Natural killer cell (primary cell): ENCODE measurements around the gene CNR1. TPM values are rescaled to one million over a fixed set of nuclear protein-coding genes. Genes with fewer than 3 reads are reported as not detected.

Source experiments
- ATAC-seq, 3 donors: fragments of 150-1000 bp in 2 of 3; fragments of 200-7000 bp in 1 of 3; cut with Tn5 transposase; 1 replicate in 1 of 3; 2 replicates in 2 of 3; pipeline ENCODE4 v1.10.0; 2021; ENCODE audit warnings: mild to moderate bottlenecking in 2 of 3, moderate library complexity in 2 of 3
- DNase-seq, 2 donors: peaks; one replicate each; pipeline versions ENCODE4 v3.0.0 to v3.0.0-alpha.2; 2013 to 2021; ENCODE audit warnings: mixed read lengths in 1 of 2
- H3K27ac ChIP-seq: one replicate; pipeline ENCODE4 v1.5.1; 2013; ENCODE audit warnings: mild to moderate bottlenecking, low read length
- H3K27me3 ChIP-seq: one replicate; pipeline ENCODE4 v1.6.1; 2013; ENCODE audit warnings: low read length; ENCODE audit not compliant: control insufficient read depth, insufficient read depth
- H3K36me3 ChIP-seq: one replicate; pipeline ENCODE4 v1.6.1; 2013; ENCODE audit warnings: low read length; ENCODE audit not compliant: control insufficient read depth, insufficient read depth
- H3K4me1 ChIP-seq: one replicate; pipeline ENCODE4 v1.6.1; 2013; ENCODE audit warnings: low read length; ENCODE audit not compliant: control insufficient read depth, insufficient read depth
- H3K4me3 ChIP-seq: one replicate; pipeline ENCODE4 v1.5.1; 2013; ENCODE audit warnings: low read length
- H3K9me3 ChIP-seq: one replicate; pipeline ENCODE4 v1.6.1; 2013; ENCODE audit warnings: low read length; ENCODE audit not compliant: control insufficient read depth, insufficient read depth
- H3K27ac Mint-ChIP-seq, 2 donors: one replicate each; pipeline ENCODE4 v1.8.0; 2022; ENCODE audit warnings: mild to moderate bottlenecking in 2 of 2, mixed read lengths in 2 of 2, moderate library complexity in 1 of 2
- H3K27me3 Mint-ChIP-seq, 2 donors: one replicate each; pipeline ENCODE4 v1.8.0; 2022; ENCODE audit warnings: low read depth in 2 of 2, mixed read lengths in 2 of 2
- H3K36me3 Mint-ChIP-seq: one replicate; pipeline ENCODE4 v1.8.0; 2022; ENCODE audit warnings: mixed read lengths
- H3K4me1 Mint-ChIP-seq, 2 donors: one replicate each; pipeline ENCODE4 v1.8.0; 2022; ENCODE audit warnings: mixed read lengths in 2 of 2
- H3K4me3 Mint-ChIP-seq: one replicate; pipeline ENCODE4 v1.8.0; 2022; ENCODE audit warnings: mild to moderate bottlenecking, moderate library complexity, mixed read lengths
- H3K9me3 Mint-ChIP-seq, 2 donors: one replicate each; pipeline ENCODE4 v1.8.0; 2022; ENCODE audit warnings: mixed read lengths in 2 of 2
- CTCF ChIP-seq: fragments of 200-600 bp; IDR thresholded peaks from one replicate; pipeline ENCODE4 v1.8.0; 2022; ENCODE audit warnings: antibody characterized with exemption
- WGBS: methylation state at CpG from one replicate; pipeline ENCODE4 v1.1.7; 2013; ENCODE audit warnings: missing lambda C conversion rate; ENCODE audit not compliant: insufficient coverage; 5-methylcytosine and 5-hydroxymethylcytosine counted together
- intact Hi-C: fragments of 100-400 bp; cut with micrococcal nuclease; formaldehyde crosslinking; loops from one replicate; pipeline ENCODE4 v1.14.2; 2022
- total RNA-seq, 4 donors: library from RNA; stranded (reverse); fragments of 120-200 nt in 1 of 4; gene quantifications; one replicate each; pipeline versions ENCODE4 v1.2.3 to v1.2.4, GENCODE V29; 2013 to 2022

Gene CNR1
- total RNA-seq, 3 donors from 2014 or later (not counting 1 experiment from before 2014, with no cell fraction given): not detected

GRCh38 chr6:88174906-88175305 is 8.8 kb upstream of the CNR1 start:
- no peak overlapping the region for H3K27ac ChIP-seq
- Mint-ChIP-seq H3K27me3 (peaks cover 7 to 15% of the 10 kb centered on the region in 2 donors), H3K4me1 (no peaks in the 10 kb centered on the region), H3K27ac (no peak overlapping the region), H3K9me3 (peaks cover 0 to 2% of the 10 kb centered on the region in 2 donors), H3K4me3 (no peak overlapping the region), H3K36me3 (no peaks in the 10 kb centered on the region)
- DNase-seq (no peak), ATAC-seq (no peak)
- TF ChIP-seq CTCF: no peak
- H3K4me3 ChIP-seq: no peak overlapping the region
- WGBS: 87% methylated on average over 3 of the region's 4 CpGs
- no peaks in the 10 kb centered on the region for H3K36me3 ChIP-seq
- no peaks in the 10 kb centered on the region for H3K9me3 ChIP-seq
- no peaks in the 10 kb centered on the region for H3K27me3 ChIP-seq
- intact Hi-C loops: no loop called here
- H3K4me1 ChIP-seq: no peaks in the 10 kb centered on the region

GRCh38 chr6:88171312-88171711 is 5.2 kb upstream of the CNR1 start:
- no peak for ATAC-seq
- no peak overlapping the region for H3K27ac Mint-ChIP-seq
- TF ChIP-seq CTCF: no peak
- WGBS: 92% methylated on average over 2 of the region's 2 CpGs
- H3K4me1 Mint-ChIP-seq: peaks cover 4 to 6% of the 10 kb centered on the region in 2 donors
- no peak overlapping the region for H3K4me3 Mint-ChIP-seq
- Histone ChIP-seq H3K27me3 (peaks cover 12% of the 10 kb centered on the region), H3K9me3 (no peaks in the 10 kb centered on the region), H3K27ac (no peak overlapping the region), H3K4me1 (peaks cover 3% of the 10 kb centered on the region), H3K4me3 (no peak overlapping the region), H3K36me3 (no peaks in the 10 kb centered on the region)
- H3K27me3 Mint-ChIP-seq: peaks cover 30 to 31% of the 10 kb centered on the region in 2 donors
- no peak for DNase-seq
- intact Hi-C loops: no loop called here
- no peaks in the 10 kb centered on the region for H3K9me3 Mint-ChIP-seq
- no peaks in the 10 kb centered on the region for H3K36me3 Mint-ChIP-seq

GRCh38 chr6:88168362-88168761 is 2.2 kb upstream of the CNR1 start:
- 65% methylated on average over 3 of the region's 3 CpGs for WGBS
- no peak overlapping the region for H3K27ac ChIP-seq
- peaks cover 25% of the 10 kb centered on the region for H3K27me3 ChIP-seq
- H3K36me3 ChIP-seq: no peaks in the 10 kb centered on the region
- ATAC-seq (no peak), DNase-seq (no peak)
- peaks cover 9% of the 10 kb centered on the region for H3K4me1 ChIP-seq
- no peaks in the 10 kb centered on the region for H3K36me3 Mint-ChIP-seq
- peaks cover 4 to 12% of the 10 kb centered on the region in 2 donors for H3K4me1 Mint-ChIP-seq
- H3K27ac Mint-ChIP-seq: no peak overlapping the region
- peaks cover 49 to 54% of the 10 kb centered on the region in 2 donors for H3K27me3 Mint-ChIP-seq
- no peak overlapping the region for H3K4me3 ChIP-seq
- H3K4me3 Mint-ChIP-seq: no peak overlapping the region
- no peaks in the 10 kb centered on the region for H3K9me3 ChIP-seq
- no peaks in the 10 kb centered on the region for H3K9me3 Mint-ChIP-seq
- intact Hi-C loops: no loop called here
- no peak for TF ChIP-seq CTCF

GRCh38 chr6:88167352-88167937 is 1.3 kb upstream of the CNR1 start:
- no peak for TF ChIP-seq CTCF
- WGBS: 6% methylated on average over 40 of the region's 40 CpGs
- H3K27me3 ChIP-seq: peaks cover 26% of the 10 kb centered on the region
- H3K36me3 ChIP-seq: no peaks in the 10 kb centered on the region
- ATAC-seq (no peak), DNase-seq (no peak)
- Mint-ChIP-seq H3K9me3 (no peaks in the 10 kb centered on the region), H3K36me3 (no peaks in the 10 kb centered on the region), H3K27ac (no peak overlapping the region), H3K4me1 (peaks cover 4 to 12% of the 10 kb centered on the region in 2 donors), H3K4me3 (peak overlapping the region; percentile 55), H3K27me3 (peaks cover 49 to 57% of the 10 kb centered on the region in 2 donors)
- peaks cover 9% of the 10 kb centered on the region for H3K4me1 ChIP-seq
- H3K9me3 ChIP-seq: no peaks in the 10 kb centered on the region
- no peak overlapping the region for H3K27ac ChIP-seq
- intact Hi-C loops: no loop called here
- no peak overlapping the region for H3K4me3 ChIP-seq
